GM19395 (cell line): ENCODE measurements around the gene NEDD4.
"Not testable (repeated sequence)": the region's sequence is repeated elsewhere in the genome, so short reads cannot be mapped to it uniquely, and the experiment has no call there.

Source experiments
- ATAC-seq: cut with Tn5 transposase; IDR thresholded peaks from one replicate; pipeline ENCODE4 v1.9.1; 2021; ENCODE audit warnings: mild to moderate bottlenecking, moderate library complexity; ENCODE audit not compliant: unreplicated experiment

NEDD4 gene

GRCh38 chr15:55786341-55786740, 207.1 kb downstream of the NEDD4 start:
- ATAC-seq = no peak

DNA sequence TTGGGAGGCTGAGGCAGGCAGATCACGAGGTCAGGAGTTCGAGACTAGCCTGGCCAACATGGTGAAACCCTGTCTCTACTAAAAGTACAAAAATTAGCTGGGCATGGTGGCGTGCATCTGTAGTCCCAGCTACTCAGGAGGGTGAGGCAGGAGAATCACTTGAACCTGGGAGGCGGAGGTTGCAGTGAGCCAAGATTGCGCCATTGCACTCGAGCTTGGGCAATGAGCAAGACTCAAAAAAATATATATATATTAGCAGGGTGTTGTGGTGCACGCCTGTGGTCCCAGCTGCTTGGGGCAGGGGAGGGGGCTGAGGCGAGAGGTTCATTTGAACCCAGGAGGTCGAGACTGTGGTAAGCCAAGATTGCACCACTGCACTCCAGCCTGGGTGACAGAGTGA, 207.8 kb downstream of the NEDD4 start:
- not testable (repeated sequence) for ATAC-seq

DNA sequence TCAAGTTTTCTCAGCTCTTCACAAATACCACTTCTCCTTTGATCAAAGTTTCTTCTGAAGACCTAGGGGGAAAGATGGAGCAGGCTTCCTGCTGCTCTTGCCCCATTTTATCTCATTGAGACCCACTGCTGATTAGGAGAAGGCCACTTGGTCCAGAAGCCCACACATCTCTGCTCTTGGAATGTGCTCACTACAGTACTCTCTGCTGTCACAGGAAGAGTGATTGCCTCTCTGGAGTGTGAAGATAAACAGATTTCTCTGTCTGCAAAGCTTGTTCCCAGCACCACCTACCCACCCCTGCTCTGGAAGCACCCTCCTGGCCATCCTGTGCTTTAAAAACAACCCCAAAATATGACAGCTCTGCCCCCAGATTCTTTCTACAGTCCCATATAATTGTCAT, 209.1 kb downstream of the NEDD4 start:
- no peak for ATAC-seq

- no peak for ATAC-seq
Measured at GRCh38 chr15:55782901-55783300, 210.5 kb downstream of the NEDD4 start.

DNA sequence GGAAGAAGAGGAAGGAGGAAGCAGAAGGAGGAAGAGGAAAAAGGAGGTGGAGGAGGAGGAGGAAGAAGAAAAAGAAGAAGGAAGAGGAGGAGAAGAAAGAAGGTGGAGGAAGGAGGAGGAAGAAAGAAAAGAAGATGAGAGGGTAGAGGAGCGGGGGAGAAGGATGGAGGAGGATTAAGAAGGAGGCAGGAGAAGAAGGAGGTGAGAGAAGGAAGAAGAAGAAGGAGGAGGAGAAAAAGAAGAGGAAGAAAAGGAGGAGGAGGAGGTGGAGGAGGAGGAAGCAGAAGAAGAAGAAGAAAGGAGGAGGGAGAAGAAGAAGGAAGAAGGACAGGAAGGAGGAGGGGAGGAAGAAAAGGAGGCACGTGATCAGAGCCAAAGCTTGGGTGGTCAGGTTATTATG, 213.1 kb downstream of the NEDD4 start:
- ATAC-seq = no peak

DNA sequence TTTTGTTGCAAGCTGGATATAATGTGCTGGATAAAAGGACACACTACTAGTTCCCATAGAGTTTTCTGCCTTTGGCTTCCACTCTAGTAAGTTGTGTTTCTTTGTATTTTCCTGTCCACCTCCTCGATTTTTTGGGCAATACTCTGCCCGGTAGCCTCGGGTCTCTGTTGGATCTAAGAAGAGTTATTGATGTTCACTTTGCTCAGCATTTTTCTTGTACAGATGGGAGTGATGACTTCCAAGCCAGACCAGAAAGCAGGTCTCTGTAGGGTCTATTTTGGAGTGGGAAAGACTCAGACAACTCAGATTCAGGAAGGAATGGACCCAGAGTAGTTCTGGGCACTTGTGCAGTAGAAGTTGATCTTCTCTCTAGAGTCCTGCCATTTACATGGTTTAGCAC, 214.5 kb downstream of the NEDD4 start:
- ATAC-seq = no peak
